Measurements from ENCODE around the gene ZNF169.
"Not testable (repeated sequence)": the region's sequence is repeated elsewhere in the genome, so short reads cannot be mapped to it uniquely, and the experiment has no call there.

Gene ZNF169

GRCh38 chr9:94287877-94288513 lies 28.9 kb downstream of the ZNF169 start:
- DNase-seq (ENCODE audit: low read depth), result no peak

- no peak for DNase-seq (ENCODE audit: low read depth)
These were observed 30.6 kb downstream of the ZNF169 start for GRCh38 chr9:94289691-94290090.

DNA sequence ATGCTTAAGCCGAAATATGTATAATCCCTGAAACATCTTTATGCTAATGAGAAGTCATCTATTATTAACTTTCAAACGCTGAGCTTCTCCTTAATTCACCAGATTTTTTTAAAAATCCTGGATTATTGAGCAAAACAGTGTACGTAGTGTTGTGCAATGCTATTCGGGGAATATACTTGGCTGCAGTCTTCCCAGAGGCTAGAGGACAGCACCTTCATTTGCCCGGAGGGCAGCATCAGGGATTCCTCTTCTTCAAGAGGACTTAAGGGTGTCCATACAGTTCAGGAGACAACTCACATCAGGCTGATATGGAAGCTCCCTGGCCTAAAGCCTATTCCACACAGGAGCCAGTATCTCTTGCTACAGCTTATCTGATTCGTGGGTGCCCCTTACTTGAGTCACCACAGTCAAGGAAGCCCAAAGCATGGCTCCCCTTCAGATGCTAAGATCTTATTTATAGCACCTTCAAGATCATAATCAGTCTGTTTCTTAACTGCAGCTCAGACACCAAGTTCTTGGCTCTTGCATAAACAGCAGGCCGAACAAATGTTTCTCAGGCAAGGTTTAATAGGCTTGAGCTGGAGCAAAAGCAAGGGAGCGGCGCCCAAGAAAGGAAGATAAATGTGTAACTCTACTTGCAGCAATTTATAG lies 40.0 kb downstream of the ZNF169 start:
- DNase-seq (ENCODE audit: low read depth), result no peak

DNA sequence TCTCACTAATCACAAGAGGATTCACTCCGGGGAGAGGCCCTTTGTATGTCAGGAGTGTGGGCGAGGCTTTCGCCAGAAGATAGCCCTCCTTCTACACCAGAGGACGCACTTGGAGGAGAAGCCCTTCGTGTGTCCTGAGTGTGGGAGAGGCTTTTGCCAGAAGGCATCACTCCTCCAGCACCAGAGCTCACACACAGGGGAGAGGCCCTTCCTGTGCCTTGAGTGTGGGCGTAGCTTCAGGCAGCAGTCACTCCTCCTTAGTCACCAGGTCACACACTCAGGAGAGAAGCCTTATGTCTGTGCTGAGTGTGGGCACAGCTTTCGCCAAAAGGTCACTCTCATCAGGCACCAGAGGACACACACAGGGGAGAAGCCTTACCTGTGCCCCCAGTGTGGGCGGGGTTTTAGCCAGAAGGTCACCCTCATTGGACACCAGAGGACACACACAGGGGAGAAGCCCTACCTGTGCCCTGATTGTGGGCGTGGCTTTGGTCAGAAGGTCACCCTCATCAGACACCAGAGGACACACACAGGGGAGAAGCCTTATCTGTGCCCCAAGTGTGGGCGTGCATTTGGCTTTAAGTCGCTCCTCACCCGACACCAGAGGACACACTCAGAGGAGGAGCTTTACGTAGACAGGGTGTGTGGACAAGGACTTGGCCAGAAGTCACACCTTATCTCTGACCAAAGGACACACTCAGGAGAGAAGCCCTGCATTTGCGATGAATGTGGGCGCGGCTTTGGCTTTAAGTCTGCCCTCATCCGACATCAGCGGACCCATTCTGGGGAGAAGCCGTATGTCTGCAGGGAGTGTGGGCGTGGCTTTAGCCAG lies 41.6 kb downstream of the ZNF169 start:
- DNase-seq (ENCODE audit: low read depth), result no peak

DNA sequence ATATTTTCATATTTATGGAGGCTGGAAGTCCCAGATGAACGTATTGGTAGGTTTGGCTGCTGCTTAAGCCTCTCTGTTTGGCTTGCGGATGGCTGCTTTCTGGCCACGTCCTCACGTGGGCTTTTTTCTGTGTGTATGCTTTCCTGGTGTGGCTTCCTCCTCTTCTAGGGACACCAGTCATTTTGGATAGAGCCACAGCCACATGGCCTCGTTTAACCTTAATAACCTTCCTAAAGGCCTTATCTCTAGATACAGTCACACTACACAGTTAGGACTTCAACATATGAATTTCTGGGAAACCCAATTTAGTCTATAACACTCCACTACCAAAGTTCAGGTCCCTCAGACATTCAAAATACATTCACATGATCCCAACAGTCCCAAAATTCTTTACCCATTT lies 42.5 kb downstream of the ZNF169 start:
- no peak for DNase-seq (ENCODE audit: low read depth)

DNA sequence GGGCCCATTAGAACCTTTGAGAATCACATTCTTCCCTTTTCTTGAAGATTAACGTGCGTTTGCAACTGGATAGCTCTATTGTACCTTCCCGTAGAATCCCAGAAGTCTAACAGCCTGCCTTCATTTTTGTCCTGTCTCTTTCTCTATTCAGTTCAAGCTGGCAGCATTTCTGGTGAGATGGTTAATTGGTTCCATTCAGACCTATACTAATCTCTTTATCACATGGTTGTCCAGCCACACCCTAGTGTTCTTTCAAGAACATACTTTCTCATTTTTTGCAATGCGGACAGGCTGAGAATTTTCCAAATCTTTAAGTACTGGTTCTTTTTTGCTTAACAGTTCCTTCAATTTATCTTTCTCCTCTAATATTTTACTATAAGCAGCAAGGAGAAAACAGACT lies 43.3 kb downstream of the ZNF169 start:
- no peak for DNase-seq (ENCODE audit: low read depth)

DNA sequence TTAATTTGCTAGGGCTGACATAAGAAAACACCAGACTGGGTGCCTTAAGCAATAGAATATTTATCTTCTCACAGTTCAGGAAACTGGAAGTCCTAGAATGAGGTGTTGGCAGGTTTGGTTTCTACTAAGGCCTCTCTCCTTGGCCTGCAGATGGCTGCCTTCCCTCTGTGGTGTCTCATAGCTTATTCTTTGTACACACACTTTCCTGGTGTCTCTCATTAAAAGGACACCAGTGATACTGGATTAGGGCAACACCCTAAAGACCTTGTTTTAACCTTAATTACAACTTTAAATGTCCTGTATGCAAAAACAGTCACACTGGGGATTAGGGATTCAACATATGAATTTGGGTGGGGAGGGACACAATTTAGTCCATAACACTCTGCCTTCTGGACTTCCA lies 44.2 kb downstream of the ZNF169 start:
- DNase-seq (ENCODE audit: low read depth), result no peak

GRCh38 chr9:94315034-94315984 lies 56.2 kb downstream of the ZNF169 start:
- not testable (repeated sequence) for DNase-seq (ENCODE audit: low read depth)

DNA sequence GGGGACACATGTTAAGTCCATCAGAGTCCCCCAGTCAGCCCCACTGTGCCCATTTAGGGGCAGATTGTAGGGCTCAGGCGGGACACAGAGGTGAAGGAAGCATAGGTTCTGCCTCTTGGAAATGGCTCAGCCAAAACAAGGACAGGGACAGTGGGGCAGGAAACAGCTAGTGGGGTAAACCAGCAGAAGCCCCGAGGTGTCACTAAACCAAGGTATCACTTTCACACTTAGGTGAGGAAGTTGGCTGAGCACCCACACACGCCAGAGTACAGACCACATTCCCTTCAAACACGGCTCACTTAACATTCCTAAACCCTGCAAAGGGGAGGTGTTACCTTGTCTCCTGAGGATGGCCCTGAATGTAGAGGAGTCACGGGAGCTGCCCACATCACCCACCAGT lies 57.1 kb downstream of the ZNF169 start:
- not testable (repeated sequence) for DNase-seq (ENCODE audit: low read depth)

DNA sequence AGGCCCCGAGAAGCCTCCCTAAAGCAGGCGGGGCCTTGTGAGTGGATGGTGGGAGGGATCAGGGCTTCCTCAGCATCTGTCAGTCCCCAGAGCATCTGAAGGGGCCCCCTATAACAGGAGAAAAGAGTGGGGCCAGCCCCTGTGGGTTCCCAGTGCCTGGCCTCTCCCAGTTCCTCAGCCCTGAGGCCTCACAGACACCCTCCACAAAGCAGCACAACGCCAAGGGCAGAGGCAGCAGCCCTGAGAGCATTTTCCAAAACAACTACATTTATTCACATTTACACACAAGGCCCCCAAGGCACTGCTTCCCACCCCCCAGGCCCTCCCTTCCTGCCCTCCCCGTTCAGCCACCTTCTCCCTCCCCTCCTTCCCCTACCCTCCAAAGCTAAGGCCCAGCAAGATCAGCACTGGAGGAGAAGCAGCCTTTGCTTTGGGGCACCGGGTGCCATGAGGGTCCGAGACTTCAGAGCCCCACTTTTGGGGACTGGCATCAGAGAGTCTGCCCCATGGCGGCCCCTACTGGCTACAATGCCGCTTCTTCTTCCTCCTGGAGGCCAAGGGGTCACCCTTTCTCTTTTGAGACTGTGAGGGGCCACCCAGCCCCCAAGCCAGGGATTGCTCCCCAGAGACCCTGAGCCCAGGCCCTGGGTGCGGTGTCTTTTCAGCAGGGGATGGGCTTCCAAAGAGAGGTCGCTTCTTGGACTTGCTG lies 59.0 kb downstream of the ZNF169 start:
- DNase-seq (ENCODE audit: low read depth), result not testable (repeated sequence)

- DNase-seq (ENCODE audit: low read depth), result not testable (repeated sequence)
These were observed 63.3 kb downstream of the ZNF169 start for GRCh38 chr9:94322342-94322940.

- not testable (repeated sequence) for DNase-seq (ENCODE audit: low read depth)
These were observed 64.2 kb downstream of the ZNF169 start for GRCh38 chr9:94323153-94323798.

DNA sequence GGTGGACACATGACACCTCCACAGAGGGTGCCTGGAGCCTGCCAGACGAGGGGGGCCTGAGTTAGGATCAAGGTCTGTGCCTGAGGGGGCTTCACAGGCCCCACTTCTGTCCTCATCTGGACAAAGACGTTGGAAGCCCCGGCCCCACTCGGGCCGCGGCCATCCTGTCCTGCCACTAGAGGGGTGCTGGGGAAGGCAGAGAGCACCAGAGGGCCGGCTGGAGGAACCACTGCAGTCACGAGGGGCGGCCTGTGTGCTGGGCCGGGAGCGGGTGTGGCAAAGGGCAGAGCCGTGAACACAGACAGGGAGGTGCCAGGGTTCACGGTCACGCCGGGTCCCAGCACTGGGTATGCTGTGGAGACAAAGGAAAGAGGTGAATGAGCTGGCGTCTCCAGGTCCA lies 66.5 kb downstream of the ZNF169 start:
- not testable (repeated sequence) for DNase-seq (ENCODE audit: low read depth)

- not testable (repeated sequence) for DNase-seq (ENCODE audit: low read depth)
These were observed 69.4 kb downstream of the ZNF169 start, which contains the start of gene NUTM2F for GRCh38 chr9:94328544-94328943. Gene NUTM2F, minus strand, starts transcription at chr9:94328644. Its CDS starts 21 bp downstream, at chr9:94328623.

DNA sequence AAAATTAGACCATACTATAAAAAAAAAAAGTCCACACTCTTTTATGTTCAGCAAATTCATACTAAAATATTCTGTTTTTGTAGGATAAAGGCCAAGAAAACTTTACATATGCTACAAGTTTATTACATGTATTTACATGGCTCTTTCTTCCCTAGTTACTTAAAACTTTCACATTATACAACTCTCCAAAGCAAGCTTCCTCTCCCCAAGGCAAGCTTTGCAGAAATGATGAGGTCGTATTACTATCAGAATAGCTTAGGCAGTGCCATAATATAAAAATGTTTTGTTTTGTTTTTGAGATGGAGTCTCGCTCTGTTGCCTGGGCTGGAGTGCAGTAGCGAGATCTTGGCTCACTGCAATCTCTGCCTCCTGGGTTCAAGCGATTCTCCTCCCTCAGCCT lies 77.3 kb downstream of the ZNF169 start:
- not testable (repeated sequence) for DNase-seq (ENCODE audit: low read depth)

GRCh38 chr9:94338723-94339122 lies 79.6 kb downstream of the ZNF169 start:
- DNase-seq (ENCODE audit: low read depth), result not testable (repeated sequence)

DNA sequence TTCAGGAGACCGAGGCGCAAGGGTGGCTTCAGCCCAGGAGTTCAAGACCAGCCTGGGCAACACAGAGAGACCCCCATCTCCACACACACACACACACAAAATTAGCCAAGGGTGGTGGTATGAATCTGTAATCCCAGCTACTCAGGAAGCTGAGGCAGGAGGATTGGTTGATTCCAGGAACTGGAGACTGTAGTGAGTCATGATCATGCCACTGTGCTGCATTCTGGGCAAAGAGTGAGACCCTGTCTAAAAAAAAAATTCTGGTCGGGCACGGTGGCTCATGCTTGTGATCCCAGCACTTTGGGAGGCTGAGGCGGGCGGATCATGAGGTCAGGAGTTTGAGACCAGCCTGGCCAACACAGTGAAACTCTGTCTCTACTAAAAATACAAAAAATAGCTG lies 80.6 kb downstream of the ZNF169 start:
- DNase-seq (ENCODE audit: low read depth), result not testable (repeated sequence)

DNA sequence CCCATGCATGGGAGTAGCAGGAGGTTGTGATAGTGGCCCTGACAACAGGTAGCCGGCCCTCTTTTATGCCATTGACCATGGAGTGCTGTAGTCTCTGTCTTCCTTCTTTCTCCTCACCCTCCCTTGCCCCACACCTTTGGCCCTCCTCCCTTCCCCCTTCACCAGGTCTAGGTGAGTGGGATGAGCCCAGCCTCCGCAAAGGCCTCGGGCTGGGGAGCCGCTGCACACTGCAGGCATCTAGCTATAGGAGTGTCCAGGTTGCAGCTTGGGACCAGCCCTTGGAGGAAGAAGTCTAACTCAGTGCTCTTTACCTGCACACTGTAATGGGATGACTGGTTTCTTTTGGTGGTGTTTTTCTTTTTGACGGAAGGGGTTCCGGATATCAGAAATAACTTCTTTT lies 81.7 kb downstream of the ZNF169 start:
- DNase-seq (ENCODE audit: low read depth), result not testable (repeated sequence)

DNA sequence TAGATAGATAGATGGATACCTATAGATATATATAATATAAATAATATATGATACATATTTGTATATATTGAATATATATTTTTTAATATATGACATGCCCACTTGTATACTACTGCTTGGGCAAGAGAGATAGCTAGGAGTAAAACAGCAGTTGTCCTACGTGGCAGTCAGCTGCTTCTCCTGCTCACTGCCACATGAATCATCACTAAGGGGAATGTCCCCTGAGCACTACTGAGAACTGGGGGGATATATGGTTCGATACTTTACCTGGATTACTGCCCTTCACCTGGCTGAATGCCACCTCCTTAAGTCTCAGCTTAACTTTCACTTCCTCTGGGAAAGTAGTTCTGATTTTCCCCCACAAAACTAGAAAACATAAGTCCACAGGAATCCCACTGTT lies 82.6 kb downstream of the ZNF169 start:
- DNase-seq (ENCODE audit: low read depth), result not testable (repeated sequence)

GRCh38 chr9:94347451-94347850 lies 88.4 kb downstream of the ZNF169 start:
- not testable (repeated sequence) for DNase-seq (ENCODE audit: low read depth)
